ENCODE measurements around the gene KRT26. TPM values are rescaled to one million over a fixed set of nuclear protein-coding genes. Genes with fewer than 3 reads are reported as not detected.

KRT26 gene, protein sequence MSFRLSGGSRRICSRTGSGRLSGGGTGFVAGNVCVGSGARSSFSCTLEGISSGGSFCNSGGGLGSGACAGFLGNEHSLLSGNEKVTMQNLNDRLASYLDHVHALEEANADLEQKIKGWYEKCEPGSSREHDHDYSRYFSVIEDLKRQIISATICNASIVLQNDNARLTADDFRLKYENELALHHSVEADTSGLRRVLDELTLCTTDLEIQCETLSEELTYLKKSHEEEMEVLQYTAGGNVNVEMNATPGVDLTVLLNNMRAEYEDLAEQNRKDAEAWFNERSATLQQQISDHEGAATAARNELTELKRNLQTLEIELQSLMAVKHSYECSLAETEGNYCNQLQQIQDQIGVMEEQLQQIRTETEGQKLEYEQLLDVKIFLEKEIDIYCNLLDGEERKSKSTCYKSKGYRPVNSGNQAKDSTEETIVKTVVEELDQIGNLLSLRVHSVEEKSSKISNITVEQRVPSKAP
- not detected in 2 replicates for total RNA-seq (2014; rRNA removed; shearing (Covaris generic))

DNA sequence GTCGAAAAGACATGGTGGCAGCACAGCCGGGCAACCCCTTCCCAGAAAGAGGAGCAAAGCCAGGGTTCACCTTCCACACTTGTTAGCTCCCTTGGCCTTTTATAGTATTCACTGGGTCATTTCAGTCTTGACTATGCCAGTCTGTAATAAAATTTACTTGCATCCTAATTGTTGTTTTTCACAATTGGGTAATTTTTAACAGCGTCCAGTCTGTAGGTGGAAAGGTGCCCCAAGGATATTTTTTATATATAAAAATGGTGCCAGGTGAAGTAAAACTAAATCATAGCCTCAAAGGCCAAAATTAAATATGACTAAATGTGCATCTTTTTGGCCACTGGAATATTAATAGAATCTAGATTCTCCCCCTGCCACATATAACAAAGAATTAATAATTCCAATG is at the start of gene KRT26:
Gene KRT26 (minus strand): TSS at position 101 of the 400 bp plus-strand sequence. CDS start 88 bp downstream, at position 13.

DNA sequence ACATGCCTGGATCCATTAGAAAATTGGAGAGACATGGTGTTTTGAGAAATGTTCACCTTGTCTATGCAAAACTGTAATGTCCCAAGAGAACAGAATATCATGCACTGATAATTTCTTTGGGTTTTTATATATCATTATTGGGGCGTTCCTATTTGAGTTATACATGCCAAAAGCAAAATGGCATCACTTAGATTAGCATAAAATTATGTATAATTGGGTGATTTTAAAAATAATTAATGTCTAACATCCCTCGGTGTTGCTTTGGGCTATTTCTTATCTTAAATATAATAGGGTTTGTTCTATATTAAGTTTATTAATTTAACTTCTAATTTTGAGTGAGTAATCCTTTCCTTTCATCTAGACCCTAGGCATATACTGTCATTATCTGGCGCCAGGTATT is 27.9 kb upstream of the KRT26 start, which contains the start of gene KRT28:
Gene KRT28 (minus strand): TSS at position 101 of the 400 bp plus-strand sequence. CDS start 66 bp downstream, at position 35.

DNA sequence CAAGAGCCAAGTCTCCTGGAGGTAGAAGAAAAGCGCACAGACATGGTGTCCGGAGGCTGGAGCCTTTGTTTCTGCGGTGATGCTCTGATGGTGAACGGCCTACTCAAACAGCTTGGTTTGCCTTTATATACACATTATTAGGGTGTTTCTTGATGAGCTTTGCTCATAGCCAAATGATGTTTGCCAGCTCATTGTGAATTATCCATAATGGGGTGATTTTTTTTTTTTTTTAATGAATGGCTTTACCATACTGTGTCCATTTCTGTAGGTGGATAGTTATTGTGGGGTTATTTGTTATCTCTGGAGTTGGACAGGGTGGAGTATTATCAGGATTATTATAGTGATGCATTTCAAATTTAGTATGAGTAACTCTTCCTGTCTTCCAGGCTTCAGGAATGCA is 10.4 kb upstream of the KRT26 start, which contains the start of gene KRT27:
Gene KRT27 (minus strand): TSS at position 101 of the 400 bp plus-strand sequence. CDS start 57 bp downstream, at position 44.

DNA sequence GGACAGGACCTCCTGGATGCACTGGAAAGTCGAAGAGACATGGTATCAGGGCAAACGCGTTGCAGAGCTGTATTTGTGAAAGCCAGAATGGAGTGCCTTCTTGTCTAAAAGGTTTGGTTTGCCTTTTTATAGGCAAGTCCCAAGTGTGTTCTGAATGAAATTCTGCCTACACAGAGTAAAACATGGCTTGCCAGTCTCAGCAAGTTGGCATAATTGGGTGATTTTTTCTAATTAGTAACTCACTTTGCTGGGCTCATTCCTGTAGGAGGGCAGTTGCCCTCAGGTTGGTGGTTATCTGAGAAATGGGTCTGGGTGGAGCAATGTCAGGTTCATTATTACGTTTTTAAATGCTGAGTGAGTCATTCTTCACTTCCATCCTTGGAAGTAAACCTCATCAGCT is 16.8 kb downstream of the KRT26 start, which contains the start of gene KRT25:
Gene KRT25 (minus strand): TSS at position 101 of the 400 bp plus-strand sequence. CDS start 60 bp downstream, at position 41.

Other genes starting within 250 kb of the KRT26 start
- not detected in 2 replicates for gene CCR7, start 206.7 kb downstream of the KRT26 start, total RNA-seq (2014; rRNA removed; shearing (Covaris generic))
- gene SMARCE1, start 124.4 kb downstream of the KRT26 start, total RNA-seq (2014; rRNA removed; shearing (Covaris generic)), result 90.3 and 93.7 TPM in 2 replicates
- gene KRT222, start 107.0 kb downstream of the KRT26 start, total RNA-seq (2014; rRNA removed; shearing (Covaris generic)), result not detected in 2 replicates
- gene KRT24, start 68.4 kb downstream of the KRT26 start, total RNA-seq (2014; rRNA removed; shearing (Covaris generic)), result not detected in 2 replicates
- not detected in 2 replicates for gene KRT25, start 16.9 kb downstream of the KRT26 start, total RNA-seq (2014; rRNA removed; shearing (Covaris generic))
- gene KRT27, start 10.3 kb upstream of the KRT26 start, total RNA-seq (2014; rRNA removed; shearing (Covaris generic)), result not detected in 2 replicates
- gene KRT28, start 27.8 kb upstream of the KRT26 start, total RNA-seq (2014; rRNA removed; shearing (Covaris generic)), result not detected in 2 replicates
- 30.4 and 38.5 TPM in 2 replicates for gene KRT10, start 50.4 kb upstream of the KRT26 start, total RNA-seq (2014; rRNA removed; shearing (Covaris generic))
- 1.6 and 3.4 TPM in 2 replicates for gene KRT12, start 95.0 kb upstream of the KRT26 start, total RNA-seq (2014; rRNA removed; shearing (Covaris generic))
- 0.08 TPM in 1 of 2 replicates, not detected in the other for gene KRT20, start 113.0 kb upstream of the KRT26 start, total RNA-seq (2014; rRNA removed; shearing (Covaris generic))
- gene KRT23, start 165.4 kb upstream of the KRT26 start, total RNA-seq (2014; rRNA removed; shearing (Covaris generic)), result 0.08 TPM in 1 of 2 replicates, not detected in the other
- not detected in 2 replicates for gene KRT39, start 194.7 kb upstream of the KRT26 start, total RNA-seq (2014; rRNA removed; shearing (Covaris generic))
- gene KRT40, start 212.1 kb upstream of the KRT26 start, total RNA-seq (2014; rRNA removed; shearing (Covaris generic)), result not detected in 2 replicates
- not detected in 2 replicates for gene KRTAP3-3, start 222.0 kb upstream of the KRT26 start, total RNA-seq (2014; rRNA removed; shearing (Covaris generic))
- not detected in 2 replicates for gene KRTAP3-2, start 227.7 kb upstream of the KRT26 start, total RNA-seq (2014; rRNA removed; shearing (Covaris generic))
- not detected in 2 replicates for gene KRTAP3-1, start 236.9 kb upstream of the KRT26 start, total RNA-seq (2014; rRNA removed; shearing (Covaris generic))

Data from A375 (cell line).